WI38 (cell line): ENCODE results near the gene EIF3K.

Experiments used
- H3K4me3 ChIP-seq: 2 replicates; pipeline ENCODE4 v1.5.1; 2011; ENCODE audit warnings: low read depth, mild to moderate bottlenecking, control low read depth, low read length
- TF ChIP-seq, protein P1 (sequence below): IDR thresholded peaks from 2 replicates; pipeline ENCODE4 v1.5.1; 2012; ENCODE audit warnings: low read depth, mild to moderate bottlenecking, control low read depth, low read length

The EIF3K gene

DNA sequence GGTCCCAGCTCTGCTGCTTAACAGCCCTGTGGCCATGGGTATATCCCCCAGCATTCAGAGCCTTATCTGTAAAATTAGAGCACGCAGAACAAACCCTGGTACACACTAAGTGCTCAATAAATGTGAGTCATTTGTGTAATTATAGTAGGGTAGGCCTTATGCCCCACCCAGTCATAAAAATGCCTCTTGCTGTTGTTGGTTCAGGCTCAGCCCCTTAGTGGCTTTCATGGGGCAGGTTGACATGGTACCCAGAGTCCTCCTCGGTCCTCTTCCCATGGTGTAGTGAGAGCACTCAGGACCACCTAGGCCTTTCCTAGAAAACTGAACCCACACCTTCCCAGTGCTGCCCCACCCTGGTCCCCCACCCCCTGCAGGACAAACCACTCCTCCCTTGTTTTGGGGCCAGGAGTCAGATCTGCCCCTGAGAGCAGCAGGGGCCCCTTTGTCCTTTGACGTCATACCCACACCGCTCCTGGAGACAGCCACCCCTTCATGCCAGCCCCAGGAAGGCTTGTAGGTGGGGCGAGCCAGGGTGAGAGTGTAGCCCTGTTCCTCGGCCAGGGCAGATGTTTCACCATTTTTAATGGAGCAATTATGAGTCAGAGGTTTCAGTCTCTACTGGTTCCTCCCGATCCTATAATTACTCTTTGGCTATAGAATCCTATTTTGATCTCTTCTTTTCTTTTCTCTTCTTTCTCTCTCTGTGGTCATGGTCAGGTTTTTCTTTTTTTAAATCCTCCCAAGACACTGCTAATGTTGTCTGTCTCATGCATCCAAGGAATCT, 65.3 kb downstream of the EIF3K start:
- TF ChIP-seq, protein P1, sequence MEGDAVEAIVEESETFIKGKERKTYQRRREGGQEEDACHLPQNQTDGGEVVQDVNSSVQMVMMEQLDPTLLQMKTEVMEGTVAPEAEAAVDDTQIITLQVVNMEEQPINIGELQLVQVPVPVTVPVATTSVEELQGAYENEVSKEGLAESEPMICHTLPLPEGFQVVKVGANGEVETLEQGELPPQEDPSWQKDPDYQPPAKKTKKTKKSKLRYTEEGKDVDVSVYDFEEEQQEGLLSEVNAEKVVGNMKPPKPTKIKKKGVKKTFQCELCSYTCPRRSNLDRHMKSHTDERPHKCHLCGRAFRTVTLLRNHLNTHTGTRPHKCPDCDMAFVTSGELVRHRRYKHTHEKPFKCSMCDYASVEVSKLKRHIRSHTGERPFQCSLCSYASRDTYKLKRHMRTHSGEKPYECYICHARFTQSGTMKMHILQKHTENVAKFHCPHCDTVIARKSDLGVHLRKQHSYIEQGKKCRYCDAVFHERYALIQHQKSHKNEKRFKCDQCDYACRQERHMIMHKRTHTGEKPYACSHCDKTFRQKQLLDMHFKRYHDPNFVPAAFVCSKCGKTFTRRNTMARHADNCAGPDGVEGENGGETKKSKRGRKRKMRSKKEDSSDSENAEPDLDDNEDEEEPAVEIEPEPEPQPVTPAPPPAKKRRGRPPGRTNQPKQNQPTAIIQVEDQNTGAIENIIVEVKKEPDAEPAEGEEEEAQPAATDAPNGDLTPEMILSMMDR, result no peak

DNA sequence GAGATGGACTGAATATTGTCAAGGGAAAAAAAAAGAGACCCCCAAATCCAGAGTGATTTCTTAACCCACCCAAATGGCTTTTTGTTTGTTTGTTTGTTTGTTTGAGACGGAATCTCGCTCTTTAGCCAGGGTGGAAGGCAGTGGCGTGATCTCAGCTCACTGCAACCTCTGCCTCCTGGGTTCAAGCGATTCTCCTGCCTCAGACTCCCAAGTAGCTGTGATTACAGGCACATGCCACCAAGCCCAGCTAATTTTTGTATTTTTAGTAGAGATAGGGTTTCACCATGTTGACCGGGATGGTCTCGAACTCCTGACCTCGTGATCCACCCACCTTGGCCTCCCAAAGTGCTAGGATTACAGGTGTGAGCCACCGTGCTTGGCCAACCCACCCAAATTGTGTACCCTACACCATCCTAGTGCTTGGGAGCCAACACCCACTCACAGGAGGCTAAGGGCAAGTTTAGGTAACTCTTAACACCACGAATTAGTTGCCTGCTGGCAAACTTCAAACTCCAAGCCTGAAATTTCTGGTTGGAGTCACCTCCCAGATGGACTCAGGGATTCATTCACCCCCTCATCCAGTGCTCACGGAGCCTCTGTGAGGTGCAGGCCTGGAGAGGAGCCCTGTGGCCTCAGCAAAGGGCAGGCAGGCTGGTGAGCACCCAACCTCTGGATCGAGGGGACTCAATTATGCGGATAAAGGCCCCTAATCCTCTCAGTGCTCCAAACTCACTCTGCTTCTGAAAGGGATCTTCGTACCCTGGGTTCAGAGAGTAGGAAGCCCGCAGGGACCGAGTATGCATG, 66.1 kb downstream of the EIF3K start:
- H3K4me3 ChIP-seq, result no peak overlapping the region
- TF ChIP-seq, protein P1, result no peak

More for the DNA sequence above, 65.3 kb downstream of the EIF3K start:
- H3K4me3 ChIP-seq, result no peak overlapping the region

DNA sequence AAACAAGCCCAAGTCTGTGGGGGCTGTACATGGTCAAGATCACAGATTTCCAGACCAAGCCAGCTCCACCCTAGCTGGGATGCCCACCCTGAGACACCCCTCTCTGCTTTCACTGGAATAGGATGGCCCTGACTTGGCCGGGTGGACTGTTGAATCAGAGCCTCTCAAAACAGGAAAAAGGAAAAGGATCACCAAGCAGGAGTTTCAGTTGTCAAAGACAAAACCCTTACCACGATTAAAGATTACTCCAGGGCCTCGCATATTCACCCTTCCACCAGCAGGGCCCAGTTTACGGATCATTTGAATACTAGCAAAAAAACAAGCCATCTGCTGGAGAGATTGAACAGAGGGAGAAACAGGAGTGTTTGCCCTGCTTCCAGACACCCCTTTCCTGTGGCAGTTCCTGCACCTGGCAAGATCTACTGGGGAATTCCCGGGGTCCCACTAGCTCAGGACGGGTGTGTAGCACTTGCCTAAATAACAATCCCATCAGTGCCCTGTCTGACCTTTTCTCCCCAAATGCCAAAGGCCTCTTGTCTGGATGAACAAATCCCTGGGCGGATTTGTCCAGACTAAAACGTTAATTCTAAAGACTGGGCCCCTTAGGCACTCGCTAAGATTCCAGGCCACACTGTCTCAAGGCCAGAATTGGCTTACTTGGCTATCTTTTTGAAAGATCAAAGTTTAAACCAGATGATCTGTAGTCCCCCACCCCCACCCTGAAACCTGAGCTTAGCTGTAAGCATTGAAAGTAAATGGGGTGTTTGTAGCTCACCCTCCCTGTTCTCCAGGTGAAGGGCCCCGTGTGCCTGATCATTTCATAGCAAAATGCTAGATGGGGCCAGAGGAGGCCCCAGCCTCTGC, 66.9 kb downstream of the EIF3K start:
- H3K4me3 ChIP-seq, result no peak overlapping the region

DNA sequence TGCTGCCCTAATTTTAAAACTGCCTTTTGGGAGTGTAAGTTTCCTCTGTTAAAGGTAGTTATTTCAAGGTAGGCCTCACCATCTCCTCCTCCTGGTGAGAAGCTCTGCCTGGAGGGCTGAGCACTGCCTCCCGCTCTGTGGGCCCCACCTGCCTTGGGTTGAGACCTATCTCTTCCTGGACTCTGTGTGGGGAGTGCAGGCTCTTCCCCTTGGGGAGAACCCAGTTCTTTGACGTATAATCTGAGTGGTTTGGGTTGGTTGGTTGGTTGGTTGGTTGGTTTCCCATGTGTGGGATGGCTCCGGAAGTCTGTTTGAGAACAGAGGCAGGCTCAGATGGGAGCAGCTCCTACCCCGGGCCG, 67.5 kb downstream of the EIF3K start:
- TF ChIP-seq, protein P1, result no peak
- H3K4me3 ChIP-seq, result no peak overlapping the region

More for the DNA sequence above, 66.9 kb downstream of the EIF3K start:
- TF ChIP-seq, protein P1, result peak; percentile 65
